ENCODE measurements around the gene TEX52.
A peak's percentile ranks its signal among the peaks of the same experiment; 100 is the strongest.

Gene TEX52

DNA sequence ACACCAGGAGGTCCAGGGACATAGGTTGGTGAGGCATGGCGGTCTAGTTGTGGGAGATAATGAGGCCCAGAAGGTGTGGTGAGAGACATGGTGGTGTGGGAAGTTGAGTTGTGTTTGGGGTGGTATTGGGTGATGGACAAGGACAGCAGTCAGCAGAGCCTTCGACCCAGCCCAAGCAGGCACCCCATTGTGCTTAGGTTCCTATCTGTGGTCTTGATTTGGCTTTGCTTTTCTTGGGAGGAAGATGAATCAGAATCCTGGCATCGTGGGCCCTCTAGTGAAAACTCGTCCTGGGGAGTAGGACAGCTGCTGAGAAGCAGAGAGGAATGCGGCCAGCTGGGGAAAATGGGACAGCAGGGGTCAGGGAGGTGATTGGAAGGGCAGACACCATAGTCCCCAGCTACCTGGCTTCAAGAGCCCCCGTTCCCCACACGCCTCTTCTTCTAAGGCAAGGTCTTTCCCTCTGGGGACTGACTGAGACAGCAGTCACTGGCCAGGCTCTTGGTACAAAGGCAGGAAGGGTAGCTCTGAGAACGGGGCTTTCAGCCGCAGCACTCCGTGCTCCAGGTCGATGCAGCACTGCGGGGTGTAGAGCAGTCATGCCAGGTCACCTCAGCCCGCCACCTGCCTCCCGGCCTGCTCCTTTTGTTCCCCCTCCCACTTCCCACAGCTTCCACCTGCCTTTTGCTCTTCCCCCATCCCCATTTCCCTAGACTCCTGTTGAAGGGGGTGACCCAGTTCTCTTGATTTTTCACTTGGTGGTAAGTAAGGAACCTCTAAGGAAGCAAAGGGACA is 29.9 kb downstream of the TEX52 start:
- DNase-seq: no peak

- no peak for DNase-seq
Observed at GRCh38 chr12:2826036-2826435, 30.8 kb downstream of the TEX52 start.

- DNase-seq: no peak
Observed at GRCh38 chr12:2825132-2825531, 31.7 kb downstream of the TEX52 start.

DNA sequence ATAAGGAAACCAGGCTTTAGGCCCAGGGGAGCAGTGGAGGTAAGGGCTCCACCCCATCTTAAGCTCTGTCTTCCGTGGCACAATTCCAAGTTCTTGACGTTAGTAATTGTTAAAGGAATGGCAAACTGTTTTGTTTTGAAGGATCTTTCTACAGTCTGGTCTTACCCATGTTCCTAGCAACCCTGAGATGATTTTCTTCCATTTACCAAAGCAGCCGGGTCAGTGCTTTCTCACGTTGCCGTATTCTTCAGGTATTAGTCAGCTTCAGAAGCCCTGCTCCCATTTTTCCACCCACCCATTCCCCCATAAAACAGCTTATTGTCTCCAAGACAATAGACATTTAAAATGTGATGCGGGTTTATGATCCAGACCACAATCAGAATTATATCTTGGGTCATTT is 32.3 kb downstream of the TEX52 start:
- no peak for DNase-seq

DNA sequence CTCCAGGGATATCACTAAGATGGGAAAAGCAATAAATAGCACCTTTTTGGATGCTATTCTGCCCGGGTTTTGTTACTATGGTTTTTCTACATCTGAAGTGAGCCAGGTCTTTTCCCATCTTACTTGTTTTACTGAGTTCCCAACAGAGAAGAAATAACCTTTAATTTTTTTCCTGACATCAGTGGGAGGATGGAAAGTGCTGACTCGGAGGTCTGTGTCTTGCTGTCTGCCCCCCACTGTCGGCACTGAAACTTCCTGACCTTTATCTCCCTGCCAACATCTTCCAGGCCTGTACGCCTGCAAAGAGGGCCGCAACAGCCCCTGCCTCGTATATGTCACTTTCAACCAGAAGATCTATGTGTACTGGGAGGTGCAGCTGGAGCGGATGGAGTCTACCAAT is 33.4 kb downstream of the TEX52 start:
- no peak for DNase-seq

DNA sequence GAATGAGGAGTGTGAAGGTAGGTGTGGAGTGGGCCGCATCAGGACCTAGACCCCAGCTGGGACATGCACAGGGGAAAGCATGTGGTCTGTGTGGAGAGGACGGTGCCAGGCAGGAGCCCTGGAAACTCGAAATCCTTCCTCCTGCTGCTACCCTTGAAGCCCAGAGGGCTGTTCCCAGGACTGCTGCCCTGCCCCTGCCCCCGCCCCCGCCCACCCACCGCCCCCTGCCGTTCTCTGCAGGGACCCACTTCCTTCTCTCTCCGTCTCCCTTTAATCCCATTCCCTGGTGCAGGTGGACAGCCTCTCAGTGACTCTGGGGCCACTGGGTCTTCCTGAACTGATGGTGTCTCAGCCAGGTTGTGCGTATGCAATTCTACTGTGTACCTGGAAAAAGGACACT is 36.4 kb downstream of the TEX52 start:
- DNase-seq: no peak

- DNase-seq: no peak
Observed at GRCh38 chr12:2819810-2820209, 37.0 kb downstream of the TEX52 start.

DNA sequence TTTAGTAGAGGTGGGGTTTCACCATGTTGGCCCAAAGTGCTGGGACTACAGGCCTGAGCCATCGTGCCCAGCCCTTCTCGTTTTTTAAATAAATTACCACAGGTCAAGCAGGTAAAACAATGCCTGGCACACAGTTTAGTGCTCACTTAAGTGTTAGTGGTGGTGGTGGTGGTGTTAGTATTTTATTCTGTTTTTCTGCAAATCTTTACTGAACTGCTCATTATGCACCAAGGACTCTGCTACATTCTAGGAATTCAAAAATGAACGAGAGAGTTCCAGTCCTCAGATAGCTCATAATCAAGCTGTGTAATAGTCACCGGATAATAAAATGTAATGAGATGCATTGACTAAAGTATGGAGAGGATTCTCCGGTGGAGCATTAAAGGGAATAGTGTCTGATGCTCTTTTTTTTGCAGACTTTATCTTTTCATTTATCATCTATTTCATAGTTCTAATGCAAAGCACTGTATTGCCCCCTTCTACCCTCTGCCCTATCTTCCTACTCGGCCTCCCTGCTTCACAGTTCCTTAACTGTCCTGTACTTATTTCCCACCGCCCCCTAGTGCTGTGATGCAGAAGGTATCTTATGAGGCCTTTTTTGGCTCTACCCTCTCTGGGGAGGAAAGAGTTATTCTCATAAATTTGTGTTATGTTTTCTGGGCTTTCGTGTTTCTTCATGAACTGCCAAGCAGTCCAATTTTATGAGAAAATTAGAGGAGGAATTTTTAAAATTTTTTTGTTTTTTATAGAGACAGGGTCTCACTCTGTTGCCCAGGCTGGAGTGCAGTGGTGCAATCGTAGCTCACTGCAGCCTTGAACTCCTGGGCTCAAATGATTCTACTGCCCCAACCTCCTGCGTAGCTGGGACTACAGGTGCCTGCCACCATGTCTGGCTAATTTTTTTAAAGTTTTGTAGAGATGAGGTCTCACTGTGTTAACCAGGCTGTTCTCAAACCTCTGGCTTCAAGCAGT is 43.3 kb downstream of the TEX52 start:
- peak; percentile 18 for DNase-seq

GRCh38 chr12:2812290-2813213 is 44.3 kb downstream of the TEX52 start, which contains the start of gene ITFG2:
Gene ITFG2, plus strand, starts transcription at chr12:2812668. Its CDS starts 93 bp downstream, at chr12:2812761.
- peak; percentile 90 for DNase-seq

- DNase-seq: no peak
Observed at GRCh38 chr12:2811801-2812200, 45.0 kb downstream of the TEX52 start.

- no peak for DNase-seq
Observed at GRCh38 chr12:2806700-2807099, 50.1 kb downstream of the TEX52 start.

GRCh38 chr12:2805143-2805520 is 51.7 kb downstream of the TEX52 start:
- DNase-seq: no peak

GRCh38 chr12:2804393-2805142 is 52.3 kb downstream of the TEX52 start:
- DNase-seq: no peak

GRCh38 chr12:2803635-2804392 is 53.0 kb downstream of the TEX52 start:
- no peak for DNase-seq

- DNase-seq: no peak
Observed at GRCh38 chr12:2801044-2801783, 55.6 kb downstream of the TEX52 start.

DNA sequence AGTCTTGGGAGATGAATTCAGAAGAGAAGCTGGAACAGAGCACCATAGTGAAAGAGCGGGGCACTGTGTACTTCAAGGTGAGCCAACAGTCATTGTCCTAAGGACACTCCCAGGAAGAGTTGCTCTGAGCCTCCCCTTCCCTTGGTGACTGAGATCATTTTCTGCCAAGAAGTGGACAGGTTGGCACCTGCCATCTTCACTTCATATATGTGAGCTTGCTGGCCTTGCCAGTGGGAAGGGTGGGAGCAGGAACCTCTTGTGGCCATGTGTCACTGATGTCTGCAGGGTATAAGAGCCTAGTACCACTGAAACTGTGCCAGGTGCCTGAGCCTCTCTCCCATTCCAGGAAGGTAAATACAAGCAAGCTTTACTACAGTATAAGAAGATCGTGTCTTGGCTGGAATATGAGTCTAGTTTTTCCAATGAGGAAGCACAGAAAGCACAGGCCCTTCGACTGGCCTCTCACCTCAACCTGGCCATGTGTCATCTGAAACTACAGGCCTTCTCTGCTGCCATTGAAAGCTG is 56.7 kb downstream of the TEX52 start:
- DNase-seq: no peak
